H9 (cell line): ENCODE results near the gene SH3PXD2B. TPM values are rescaled to one million over a fixed set of nuclear protein-coding genes. Genes with fewer than 3 reads are reported as not detected.

Experiments
- DNase-seq: peaks from one replicate; pipeline ENCODE4 v3.0.0-alpha.2; 2017
- H2AFZ ChIP-seq: one replicate; pipeline ENCODE4 v1.6.1; 2013; ENCODE audit warnings: mild to moderate bottlenecking, low read length, control low read depth, moderate library complexity
- H2AK5ac ChIP-seq: 2 replicates; pipeline ENCODE4 v1.6.1; 2013; ENCODE audit warnings: low read length, control low read depth, mixed read lengths; ENCODE audit not compliant: insufficient read length
- H2BK120ac ChIP-seq: one replicate; pipeline ENCODE4 v1.6.1; 2013; ENCODE audit warnings: low read depth, mild to moderate bottlenecking, low read length, control low read depth, inconsistent platforms; ENCODE audit not compliant: poor library complexity, severe bottlenecking
- H2BK12ac ChIP-seq: 2 replicates; pipeline ENCODE4 v1.6.1; 2013; ENCODE audit warnings: low read length, control low read depth, mixed read lengths, low read depth; ENCODE audit not compliant: insufficient read length
- H2BK15ac ChIP-seq: 2 replicates; pipeline ENCODE4 v1.6.1; 2013; ENCODE audit warnings: low read depth, low read length, control low read depth
- H2BK20ac ChIP-seq: one replicate; pipeline ENCODE4 v1.6.1; 2013; ENCODE audit warnings: low read depth, mild to moderate bottlenecking, low read length, control low read depth, inconsistent platforms; ENCODE audit not compliant: poor library complexity, severe bottlenecking
- H2BK5ac ChIP-seq: 2 replicates; pipeline ENCODE4 v1.6.1; 2013; ENCODE audit warnings: low read length, control low read depth, mixed read lengths; ENCODE audit not compliant: insufficient read length
- H3K14ac ChIP-seq: 2 replicates; pipeline ENCODE4 v1.6.1; 2013; ENCODE audit warnings: low read length, control low read depth; ENCODE audit not compliant: insufficient read depth
- H3K18ac ChIP-seq: 2 replicates; pipeline ENCODE4 v1.6.1; 2013; ENCODE audit warnings: low read depth, mild to moderate bottlenecking, mixed read lengths, low read length, control low read depth; ENCODE audit not compliant: insufficient read length
- H3K23ac ChIP-seq: 2 replicates; pipeline ENCODE4 v1.6.1; 2013; ENCODE audit warnings: low read length, control low read depth, mixed read lengths, low read depth; ENCODE audit not compliant: insufficient read length
- H3K23me2 ChIP-seq: 2 replicates; pipeline ENCODE4 v1.6.1; 2013; ENCODE audit warnings: low read depth, mild to moderate bottlenecking, mixed read lengths, low read length, control low read depth; ENCODE audit not compliant: insufficient read length, poor library complexity, severe bottlenecking
- H3K27ac ChIP-seq: 2 replicates; pipeline ENCODE4 v1.5.1; 2013; ENCODE audit warnings: low read length, control low read depth, mixed read lengths, low read depth; ENCODE audit not compliant: insufficient read length
- H3K27me3 ChIP-seq: 2 replicates; pipeline ENCODE4 v1.6.1; 2013; ENCODE audit warnings: low read length, control low read depth, inconsistent platforms; ENCODE audit not compliant: insufficient read depth
- H3K4ac ChIP-seq: 2 replicates; pipeline ENCODE4 v1.6.1; 2013; ENCODE audit warnings: low read depth, mild to moderate bottlenecking, control low read depth, inconsistent platforms, low read length, moderate library complexity
- H3K4me1 ChIP-seq: 2 replicates; pipeline ENCODE4 v1.6.1; 2013; ENCODE audit warnings: low read length, control low read depth, inconsistent platforms; ENCODE audit not compliant: insufficient read depth
- H3K4me2 ChIP-seq: 2 replicates; pipeline ENCODE4 v1.6.1; 2013; ENCODE audit warnings: low read length, control low read depth, mixed read lengths; ENCODE audit not compliant: insufficient read length, insufficient read depth
- H3K56ac ChIP-seq: 2 replicates; pipeline ENCODE4 v1.6.1; 2013; ENCODE audit warnings: low read depth, mild to moderate bottlenecking, mixed read lengths, low read length, control low read depth; ENCODE audit not compliant: insufficient read length
- H3K79me1 ChIP-seq: 2 replicates; pipeline ENCODE4 v1.6.1; 2013; ENCODE audit warnings: low read depth, mild to moderate bottlenecking, moderate library complexity, low read length, control low read depth, inconsistent platforms; ENCODE audit not compliant: insufficient read depth, poor library complexity, severe bottlenecking
- H3K79me2 ChIP-seq: 2 replicates; pipeline ENCODE4 v1.6.1; 2013; ENCODE audit warnings: low read length, control low read depth, inconsistent platforms; ENCODE audit not compliant: insufficient read depth
- H3K9ac ChIP-seq: 2 replicates; pipeline ENCODE4 v1.6.1; 2013; ENCODE audit warnings: low read length, control low read depth, mixed read lengths; ENCODE audit not compliant: insufficient read length; ENCODE audit errors: extremely low read depth
- H3K9me3 ChIP-seq: one replicate; pipeline ENCODE4 v1.6.1; 2013; ENCODE audit warnings: low read depth, low read length, inconsistent platforms; ENCODE audit not compliant: control insufficient read depth
- H3T11ph ChIP-seq: one replicate; pipeline ENCODE4 v1.6.1; 2013; ENCODE audit warnings: mild to moderate bottlenecking, low read length, control low read depth, inconsistent platforms
- H4K20me1 ChIP-seq: one replicate; pipeline ENCODE4 v1.6.1; 2013; ENCODE audit not compliant: control insufficient read depth, insufficient read length, insufficient read depth
- H4K5ac ChIP-seq: 2 replicates; pipeline ENCODE4 v1.6.1; 2013; ENCODE audit warnings: low read depth, mild to moderate bottlenecking, mixed read lengths, low read length, control low read depth; ENCODE audit not compliant: insufficient read length
- H4K8ac ChIP-seq: replicated peaks from 2 replicates; pipeline ENCODE4 v1.6.1; 2013; ENCODE audit warnings: low read length, control low read depth, mixed read lengths, low read depth; ENCODE audit not compliant: insufficient read length
- H4K91ac ChIP-seq: 2 replicates; pipeline ENCODE4 v1.6.1; 2013; ENCODE audit warnings: low read depth, mild to moderate bottlenecking, moderate library complexity, mixed read lengths, low read length, control low read depth; ENCODE audit not compliant: insufficient read length
- H3K27ac Mint-ChIP-seq, 3 experiments: 2 replicates in 2 of 3; 3 replicates in 1 of 3; pipeline ENCODE4 v1.8.0; 2020 to 2021; ENCODE audit warnings: mixed read lengths in 3 of 3, mild to moderate bottlenecking in 1 of 3, moderate library complexity in 1 of 3
- H3K27me3 Mint-ChIP-seq: 2 replicates; pipeline ENCODE4 v1.8.0; 2021; ENCODE audit warnings: low read depth, mild to moderate bottlenecking, moderate library complexity, mixed read lengths
- H3K36me3 Mint-ChIP-seq, 3 experiments: 2 replicates in 2 of 3; 3 replicates in 1 of 3; pipeline ENCODE4 v1.8.0; 2020 to 2021; ENCODE audit warnings: low read depth in 3 of 3, mixed read lengths in 3 of 3; ENCODE audit not compliant: insufficient read depth in 1 of 3
- H3K4me1 Mint-ChIP-seq, 2 experiments: 2 replicates each; pipeline ENCODE4 v1.8.0; 2020; ENCODE audit warnings: mixed read lengths in 2 of 2
- H3K4me3 Mint-ChIP-seq, 2 experiments: 2 replicates in 1 of 2; 3 replicates in 1 of 2; pipeline ENCODE4 v1.8.0; 2020 to 2021; ENCODE audit warnings: mild to moderate bottlenecking in 2 of 2, mixed read lengths in 2 of 2, moderate library complexity in 1 of 2
- H3K9me3 Mint-ChIP-seq, 2 experiments: 2 replicates in 1 of 2; 3 replicates in 1 of 2; pipeline ENCODE4 v1.8.0; 2020; ENCODE audit warnings: mild to moderate bottlenecking in 2 of 2, mixed read lengths in 2 of 2, moderate library complexity in 1 of 2
- WGBS: extraction: QIAGEN DNeasy Blood & Tissue Kit; methylation state at CpG from one replicate; pipeline ENCODE4 v1.1.7; 2013; ENCODE audit warnings: missing lambda C conversion rate, low lambda C conversion rate, mixed read lengths; ENCODE audit not compliant: insufficient read length; ENCODE audit errors: extremely low coverage; 5-methylcytosine and 5-hydroxymethylcytosine counted together
- total RNA-seq: library from RNA; stranded (reverse); gene quantifications from 2 replicates; pipeline ENCODE4 v1.2.1, GENCODE V29; 2021
- TF ChIP-seq, protein P1 (sequence below): fragments of 200-600 bp; sonication (generic); conservative IDR thresholded peaks from 3 replicates; pipeline ENCODE4 v1.8.0; 2021; ENCODE audit warnings: antibody characterized with exemption, mild to moderate bottlenecking

The SH3PXD2B gene
- total RNA-seq, 1 experiment from 2014 or later, result 49.0 TPM

DNA sequence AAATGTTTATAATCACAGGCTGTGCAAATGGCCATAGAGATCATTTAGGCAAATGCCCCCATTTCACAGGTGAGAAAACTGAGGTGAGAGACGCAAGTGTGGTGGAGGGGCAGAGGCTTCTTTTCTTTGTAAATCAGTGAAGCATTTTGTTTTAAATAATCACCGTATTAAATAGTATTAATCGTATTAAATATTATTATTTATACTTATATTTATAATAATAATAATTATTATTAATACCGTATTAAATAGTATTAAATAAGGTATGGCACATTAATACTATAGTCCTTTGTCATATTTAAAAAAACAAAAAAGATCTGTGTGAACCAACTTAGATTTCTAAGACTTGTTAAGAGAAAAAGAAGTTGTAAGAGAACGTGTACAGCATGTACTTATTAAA is 32.6 kb upstream of the SH3PXD2B start:
- Histone ChIP-seq H3K27me3 (no peaks in the 10 kb centered on the region), H4K5ac (no peak overlapping the region), H3T11ph (no peak overlapping the region), H2BK20ac (no peak overlapping the region), H3K9me3 (no peaks in the 10 kb centered on the region), H4K8ac (no peak overlapping the region), H2AFZ (no peak overlapping the region), H3K23ac (no peak overlapping the region), H3K23me2 (no peaks in the 10 kb centered on the region), H3K56ac (no peak overlapping the region), H3K18ac (no peak overlapping the region), H3K79me2 (no peaks in the 10 kb centered on the region), H3K14ac (no peak overlapping the region), H3K4ac (no peak overlapping the region), H2BK15ac (no peak overlapping the region), H3K79me1 (no peaks in the 10 kb centered on the region), H4K20me1 (no peaks in the 10 kb centered on the region), H2AK5ac (no peak overlapping the region), H3K27ac (no peak overlapping the region), H2BK120ac (no peak overlapping the region), H3K4me2 (no peak overlapping the region), H3K4me1 (no peaks in the 10 kb centered on the region), H2BK5ac (no peak overlapping the region), H2BK12ac (no peak overlapping the region), H4K91ac (no peak overlapping the region), H3K9ac (no peak overlapping the region)
- WGBS, result no CpG with 5 or more reads among the region's 5 CpGs
- Mint-ChIP-seq H3K4me1 (peaks cover 0 to 9% of the 10 kb centered on the region in 2 experiments; a peak in 2 of 4 replicates), H3K36me3 (no peaks in the 10 kb centered on the region), H3K9me3 (peaks cover 0 to 4% of the 10 kb centered on the region in 2 experiments; a peak in 1 of 5 replicates), H3K27me3 (peaks cover 20% of the 10 kb centered on the region), H3K27ac (no peak overlapping the region), H3K4me3 (no peak overlapping the region)
- no peak for DNase-seq
- TF ChIP-seq, protein P1, sequence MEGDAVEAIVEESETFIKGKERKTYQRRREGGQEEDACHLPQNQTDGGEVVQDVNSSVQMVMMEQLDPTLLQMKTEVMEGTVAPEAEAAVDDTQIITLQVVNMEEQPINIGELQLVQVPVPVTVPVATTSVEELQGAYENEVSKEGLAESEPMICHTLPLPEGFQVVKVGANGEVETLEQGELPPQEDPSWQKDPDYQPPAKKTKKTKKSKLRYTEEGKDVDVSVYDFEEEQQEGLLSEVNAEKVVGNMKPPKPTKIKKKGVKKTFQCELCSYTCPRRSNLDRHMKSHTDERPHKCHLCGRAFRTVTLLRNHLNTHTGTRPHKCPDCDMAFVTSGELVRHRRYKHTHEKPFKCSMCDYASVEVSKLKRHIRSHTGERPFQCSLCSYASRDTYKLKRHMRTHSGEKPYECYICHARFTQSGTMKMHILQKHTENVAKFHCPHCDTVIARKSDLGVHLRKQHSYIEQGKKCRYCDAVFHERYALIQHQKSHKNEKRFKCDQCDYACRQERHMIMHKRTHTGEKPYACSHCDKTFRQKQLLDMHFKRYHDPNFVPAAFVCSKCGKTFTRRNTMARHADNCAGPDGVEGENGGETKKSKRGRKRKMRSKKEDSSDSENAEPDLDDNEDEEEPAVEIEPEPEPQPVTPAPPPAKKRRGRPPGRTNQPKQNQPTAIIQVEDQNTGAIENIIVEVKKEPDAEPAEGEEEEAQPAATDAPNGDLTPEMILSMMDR, result no peak
